ENCODE measurements around the gene TAGLN3.

TAGLN3 gene

GRCh38 chr3:111998636-111999483, at the start of gene TAGLN3:
TSS of gene TAGLN3 (plus strand) at chr3:111998922. CDS start at chr3:111999423, 501 bp downstream.
- DNase-seq (ENCODE audit: low spot score), result no peak

DNA sequence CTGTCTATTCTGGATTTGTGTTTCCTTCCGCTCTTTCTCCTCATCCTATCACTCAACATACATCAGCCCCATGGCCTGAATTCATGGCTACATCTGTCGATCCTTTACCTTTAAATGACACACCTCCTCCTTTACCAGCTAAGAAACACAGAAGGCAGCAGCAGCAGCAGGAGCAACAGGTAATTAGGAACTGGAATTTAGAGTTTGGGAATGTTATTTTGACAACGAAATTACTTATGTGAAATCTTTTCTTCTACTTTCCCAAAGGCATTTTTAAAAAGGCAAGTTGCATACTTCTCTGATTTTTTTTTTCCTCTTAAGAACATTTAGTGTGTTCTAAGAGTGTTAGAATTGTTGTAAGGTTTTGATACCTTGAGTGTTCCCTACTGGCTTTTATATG, 49.0 kb upstream of the TAGLN3 start:
- DNase-seq (ENCODE audit: low spot score), result no peak

- no peak for DNase-seq (ENCODE audit: low spot score)
Observed at GRCh38 chr3:111951032-111951431, 47.7 kb upstream of the TAGLN3 start.

DNA sequence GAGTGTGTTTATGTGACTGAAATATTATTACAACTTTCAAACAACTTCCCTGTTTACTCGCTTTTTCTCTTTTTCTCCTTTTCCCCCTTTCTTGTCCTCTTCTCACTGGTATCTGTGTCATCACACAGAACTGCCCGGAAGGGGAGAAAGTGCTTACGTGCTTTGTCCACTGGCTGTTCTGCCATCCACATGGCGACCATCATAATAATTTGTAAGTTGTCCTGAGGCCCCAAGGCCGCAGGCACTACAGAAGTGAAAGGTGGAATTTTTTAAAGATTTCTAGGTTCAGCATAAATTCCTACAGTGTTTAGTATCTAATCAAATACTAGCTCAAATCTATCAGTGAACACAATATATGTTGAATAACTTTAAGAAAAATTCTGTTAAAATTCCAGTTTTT, 46.6 kb upstream of the TAGLN3 start:
- no peak for DNase-seq (ENCODE audit: low spot score)

DNA sequence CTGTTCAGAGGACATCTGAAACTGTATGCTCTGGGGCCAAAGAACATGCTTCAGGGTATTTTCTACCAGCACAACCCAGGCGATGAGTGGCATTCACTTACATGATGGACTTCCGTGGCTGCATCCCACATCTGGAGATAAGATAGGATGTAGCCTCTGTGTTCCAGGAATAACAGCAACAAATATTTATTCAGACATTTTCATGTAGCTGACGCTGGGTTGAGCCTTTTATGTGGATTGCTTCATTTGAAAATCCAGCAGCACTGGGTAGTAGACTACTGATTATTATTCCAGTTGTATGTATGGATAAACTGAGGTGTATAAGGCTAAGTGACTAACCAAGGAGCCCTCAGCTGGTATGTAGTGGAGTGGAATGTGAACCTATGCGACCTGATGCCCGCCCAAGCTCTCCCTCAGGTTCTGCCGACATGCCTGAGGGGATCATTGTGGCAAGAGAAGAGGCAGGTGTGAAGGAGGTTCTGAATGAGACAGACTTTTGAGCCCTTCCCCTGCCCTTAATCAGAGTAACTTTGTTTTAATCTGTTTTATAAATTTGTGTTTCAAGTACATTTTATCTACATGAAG, 45.8 kb upstream of the TAGLN3 start:
- no peak for DNase-seq (ENCODE audit: low spot score)

DNA sequence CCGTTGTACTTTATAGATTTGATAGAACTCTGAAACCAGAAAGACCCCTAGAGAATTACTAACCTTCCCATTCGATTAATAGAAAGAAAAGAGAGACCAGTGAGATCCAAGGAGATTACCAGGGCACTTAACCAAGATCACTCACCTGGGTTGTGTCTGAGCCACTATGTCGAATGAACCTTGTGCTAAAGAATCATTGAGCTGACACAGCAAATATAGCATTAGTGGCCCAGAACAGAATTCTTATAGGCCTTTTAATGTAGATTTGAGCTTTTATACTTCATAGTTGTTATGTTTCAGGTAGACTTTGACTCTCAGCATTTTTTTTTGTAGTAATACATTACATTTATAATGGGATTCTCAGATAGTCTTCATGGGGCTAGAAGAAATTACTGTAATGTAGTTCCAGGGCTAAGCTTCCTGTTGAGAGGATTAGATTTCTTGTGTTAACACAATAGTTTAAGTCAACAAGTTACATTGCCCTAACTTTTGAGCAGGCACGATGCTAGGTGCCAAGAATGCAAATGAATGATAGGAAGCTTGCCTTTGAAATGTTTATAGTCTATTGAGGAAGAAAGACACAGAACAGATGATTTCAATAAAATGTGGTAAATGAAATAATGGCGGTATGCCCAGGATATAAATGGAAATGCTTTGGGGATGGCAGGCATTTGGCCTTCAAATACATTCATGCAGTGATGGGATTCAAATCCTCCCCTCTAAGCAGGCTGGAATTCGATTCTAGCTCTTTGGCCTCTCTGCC, 44.3 kb upstream of the TAGLN3 start:
- DNase-seq (ENCODE audit: low spot score), result no peak

DNA sequence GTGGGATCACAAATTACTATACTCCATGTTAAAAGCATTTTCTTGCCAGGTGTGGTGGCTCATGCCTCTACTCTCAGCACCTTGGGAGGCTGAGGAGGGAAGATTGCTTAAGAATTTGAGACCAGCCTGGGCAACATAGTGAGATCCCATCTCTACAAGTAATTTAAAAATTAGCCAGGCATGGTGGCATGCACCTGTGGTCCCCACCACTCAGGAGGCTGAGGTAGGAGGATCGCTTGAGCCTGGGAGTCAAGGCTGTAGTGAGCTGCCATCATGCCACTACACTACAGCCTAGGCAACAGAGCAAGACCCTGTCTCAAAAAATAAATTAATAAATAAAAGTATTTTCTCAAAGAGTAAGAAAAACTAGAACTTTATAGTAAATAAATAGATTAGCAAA, 42.8 kb upstream of the TAGLN3 start:
- no peak for DNase-seq (ENCODE audit: low spot score)

- no peak for DNase-seq (ENCODE audit: low spot score)
Observed at GRCh38 chr3:111956449-111956848, 42.3 kb upstream of the TAGLN3 start.

DNA sequence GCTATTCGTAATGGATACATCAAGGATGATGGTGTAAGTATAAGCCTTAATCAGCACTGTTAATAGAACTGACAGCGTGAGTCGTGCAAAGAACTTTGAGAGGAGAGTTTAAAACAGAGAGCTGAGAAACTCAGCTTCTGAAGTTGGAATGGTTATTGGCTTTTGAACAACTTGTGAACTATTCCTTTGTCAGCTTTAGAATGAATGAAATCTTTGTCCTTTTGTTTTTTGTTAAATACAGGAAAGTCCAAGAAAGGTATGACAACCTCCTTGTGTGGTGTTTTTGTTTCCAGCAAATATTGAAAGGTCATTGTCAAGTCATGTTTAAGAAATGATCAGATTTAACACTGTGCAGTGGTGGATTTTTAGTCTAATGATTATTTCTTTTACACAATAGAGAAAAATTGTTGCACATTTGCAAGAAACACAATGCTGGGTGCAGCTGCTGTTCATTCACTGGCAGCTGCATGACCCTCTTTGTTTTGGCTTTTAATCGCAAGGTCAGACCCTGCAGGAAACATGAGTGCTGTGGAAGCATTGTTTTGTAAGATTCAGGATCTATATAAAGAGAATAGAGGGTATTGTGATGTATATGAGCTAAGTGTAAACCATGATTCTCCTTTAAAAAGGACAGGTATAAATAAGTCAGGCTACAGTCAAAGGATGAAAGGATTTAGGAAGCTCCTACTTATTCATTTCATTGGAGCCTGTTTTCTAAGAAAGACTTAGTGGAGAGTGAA, 41.6 kb upstream of the TAGLN3 start:
- no peak for DNase-seq (ENCODE audit: low spot score)

DNA sequence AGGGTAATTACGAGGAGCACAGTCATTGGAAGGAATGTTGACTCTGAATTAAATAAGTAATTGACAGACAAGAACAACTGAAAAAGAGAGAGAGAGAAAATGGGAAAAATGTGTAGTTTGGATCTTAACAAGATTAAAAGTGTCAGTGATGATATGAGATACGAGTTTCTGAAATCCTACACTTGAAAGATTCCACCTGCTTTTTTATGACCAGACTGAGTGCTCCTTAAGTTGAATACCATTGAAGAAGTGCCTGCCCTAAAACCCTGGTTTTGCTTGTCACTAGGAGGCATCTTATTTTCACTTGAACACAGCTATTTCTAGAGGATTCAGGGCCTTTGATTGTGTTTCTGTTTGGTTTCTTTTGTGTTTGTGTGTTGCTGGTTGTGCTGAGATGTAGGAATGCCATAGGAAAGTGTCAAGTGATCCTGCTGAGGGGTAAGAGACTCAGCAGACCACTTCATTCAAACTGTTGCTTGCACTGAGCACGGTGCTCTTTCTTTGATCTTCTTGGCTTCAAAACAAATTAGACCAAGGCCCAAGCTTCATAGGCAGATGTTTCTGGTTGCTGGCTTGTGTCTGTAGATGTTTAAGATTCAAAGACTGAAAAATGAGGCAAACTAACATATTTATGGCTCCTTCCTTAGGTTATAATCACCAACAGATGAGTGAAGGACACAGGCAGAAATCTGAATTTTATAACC, 37.1 kb upstream of the TAGLN3 start:
- no peak for DNase-seq (ENCODE audit: low spot score)

- DNase-seq (ENCODE audit: low spot score), result no peak
Observed at GRCh38 chr3:111963424-111963823, 35.3 kb upstream of the TAGLN3 start.

- no peak for DNase-seq (ENCODE audit: low spot score)
Observed at GRCh38 chr3:111965484-111965883, 33.2 kb upstream of the TAGLN3 start.

- DNase-seq (ENCODE audit: low spot score), result no peak
Observed at GRCh38 chr3:111967068-111967467, 31.7 kb upstream of the TAGLN3 start.

DNA sequence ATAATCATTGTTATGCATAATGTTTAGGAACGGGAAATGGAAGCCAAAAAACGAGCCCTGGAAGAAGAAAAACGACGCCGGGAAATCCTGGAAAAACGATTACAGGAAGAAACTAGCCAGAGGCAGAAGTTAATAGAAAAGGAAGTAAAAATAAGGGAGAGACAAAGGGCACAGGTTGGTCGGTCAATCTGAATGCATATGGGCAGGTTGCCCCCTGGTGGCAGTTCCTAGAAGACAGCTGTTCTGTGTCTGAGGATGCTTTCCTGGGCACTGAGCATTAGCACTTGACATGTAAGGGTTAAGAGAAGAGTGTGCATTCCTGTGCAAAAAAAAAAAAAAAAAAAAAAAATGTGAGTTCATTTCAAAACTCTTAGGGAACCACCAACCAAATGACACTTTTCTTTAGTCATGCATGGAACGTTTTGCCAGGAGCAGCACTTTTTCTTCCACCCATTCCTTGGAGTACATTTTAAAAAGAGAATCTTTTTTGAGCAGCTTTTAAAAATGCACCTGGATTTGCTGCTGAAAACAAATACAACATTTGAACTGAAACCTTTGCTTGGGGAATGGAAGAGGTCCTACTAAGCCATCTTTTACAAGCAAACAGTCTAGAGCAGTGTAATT, 31.0 kb upstream of the TAGLN3 start:
- peak; percentile 65 for DNase-seq (ENCODE audit: low spot score)

- no peak for DNase-seq (ENCODE audit: low spot score)
Observed at GRCh38 chr3:111968319-111969054, 30.2 kb upstream of the TAGLN3 start.

- no peak for DNase-seq (ENCODE audit: low spot score)
Observed at GRCh38 chr3:111970376-111970775, 28.3 kb upstream of the TAGLN3 start.

- DNase-seq (ENCODE audit: low spot score), result no peak
Observed at GRCh38 chr3:111971533-111972130, 27.1 kb upstream of the TAGLN3 start.

DNA sequence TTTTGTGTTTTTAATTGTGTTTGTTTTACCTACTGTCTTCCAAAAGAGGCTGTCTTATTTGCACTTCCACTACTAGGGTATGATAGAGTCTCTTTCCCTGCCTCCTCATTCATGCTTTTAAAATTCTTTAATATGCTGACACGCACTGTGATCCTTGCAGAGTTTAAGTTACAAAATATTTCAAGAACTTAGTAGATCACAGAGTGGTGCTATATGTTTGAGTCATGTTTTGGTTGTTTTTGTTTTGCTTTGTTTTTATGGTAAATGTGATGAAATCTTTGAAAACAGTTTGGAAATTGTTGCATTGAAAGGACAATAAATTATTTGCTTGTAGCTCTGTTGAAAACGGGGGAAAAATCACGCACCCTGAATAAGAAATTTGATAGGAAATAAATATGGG, 25.8 kb upstream of the TAGLN3 start:
- DNase-seq (ENCODE audit: low spot score), result no peak

- DNase-seq (ENCODE audit: low spot score), result no peak
Observed at GRCh38 chr3:111975131-111975530, 23.6 kb upstream of the TAGLN3 start.

DNA sequence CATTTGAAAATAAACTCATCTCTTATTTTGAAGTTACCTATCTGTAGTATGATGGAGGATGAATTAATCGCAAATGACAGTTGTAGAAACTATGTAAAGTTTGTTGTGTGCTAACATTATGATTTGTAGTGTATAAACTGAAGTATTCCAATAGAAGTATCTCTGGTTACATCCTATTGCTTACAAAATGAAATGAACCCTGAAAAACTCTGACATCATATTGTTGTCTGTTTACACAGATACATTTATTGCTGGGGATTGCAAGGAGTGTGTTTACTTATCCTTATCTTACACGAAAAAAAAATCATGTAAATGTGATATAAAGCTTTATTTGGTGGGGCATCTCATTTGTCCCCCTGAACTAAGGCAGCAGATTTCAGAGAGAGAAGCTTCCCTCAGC, 22.5 kb upstream of the TAGLN3 start:
- DNase-seq (ENCODE audit: low spot score), result no peak
